ENCODE results near the gene TP73.
A peak's percentile ranks its signal among the peaks of the same experiment; 100 is the strongest.

Gene TP73
- 0.68 to 2.8 (median 1.7) reads per million in 18 experiments for total RNA-seq

GRCh38 chr1:3651930-3652547 is at the start of gene TP73:
Gene TP73 (plus strand): TSS chr1:3652516. CDS start chr1:3682366, 29,850 bp downstream.
- peak in 1 of 2 donors; percentile 4 for DNase-seq

- no peak for DNase-seq
Observed at GRCh38 chr1:3603156-3603555, 49.2 kb upstream of the TP73 start.

GRCh38 chr1:3603571-3604467 is 48.5 kb upstream of the TP73 start:
- DNase-seq, result no peak

- no peak for DNase-seq
Observed at GRCh38 chr1:3604468-3604974, 47.8 kb upstream of the TP73 start.

- no peak for DNase-seq
Observed at GRCh38 chr1:3604997-3605823, 47.1 kb upstream of the TP73 start.

- no peak for DNase-seq
Observed at GRCh38 chr1:3606779-3607702, 45.3 kb upstream of the TP73 start.

- no peak for DNase-seq
Observed at GRCh38 chr1:3607703-3608065, 44.6 kb upstream of the TP73 start.

GRCh38 chr1:3608154-3608553 is 44.2 kb upstream of the TP73 start:
- DNase-seq, result no peak

GRCh38 chr1:3609016-3609768 is 43.1 kb upstream of the TP73 start:
- DNase-seq, result peak in 1 of 2 donors; percentile 40

- no peak for DNase-seq
Observed at GRCh38 chr1:3609769-3610526, 42.4 kb upstream of the TP73 start.

GRCh38 chr1:3610527-3611169 is 41.7 kb upstream of the TP73 start:
- no peak for DNase-seq

GRCh38 chr1:3611170-3612019 is 40.9 kb upstream of the TP73 start, which contains the start of gene MEGF6:
Gene MEGF6 (minus strand): TSS chr1:3611508. CDS start chr1:3611268, 240 bp downstream.
- no peak for DNase-seq

- DNase-seq, result no peak
Observed at GRCh38 chr1:3612123-3612522, 40.2 kb upstream of the TP73 start.

GRCh38 chr1:3614755-3615742 is 37.3 kb upstream of the TP73 start:
- DNase-seq, result peak in 1 of 2 donors; percentile 36

GRCh38 chr1:3616861-3617260 is 35.5 kb upstream of the TP73 start:
- DNase-seq, result no peak

- DNase-seq, result no peak
Observed at GRCh38 chr1:3617806-3618345, 34.4 kb upstream of the TP73 start.

- DNase-seq, result no peak
Observed at GRCh38 chr1:3618531-3618880, 33.8 kb upstream of the TP73 start.
